Measurements from ENCODE around the gene TSPAN4.

The TSPAN4 gene

DNA sequence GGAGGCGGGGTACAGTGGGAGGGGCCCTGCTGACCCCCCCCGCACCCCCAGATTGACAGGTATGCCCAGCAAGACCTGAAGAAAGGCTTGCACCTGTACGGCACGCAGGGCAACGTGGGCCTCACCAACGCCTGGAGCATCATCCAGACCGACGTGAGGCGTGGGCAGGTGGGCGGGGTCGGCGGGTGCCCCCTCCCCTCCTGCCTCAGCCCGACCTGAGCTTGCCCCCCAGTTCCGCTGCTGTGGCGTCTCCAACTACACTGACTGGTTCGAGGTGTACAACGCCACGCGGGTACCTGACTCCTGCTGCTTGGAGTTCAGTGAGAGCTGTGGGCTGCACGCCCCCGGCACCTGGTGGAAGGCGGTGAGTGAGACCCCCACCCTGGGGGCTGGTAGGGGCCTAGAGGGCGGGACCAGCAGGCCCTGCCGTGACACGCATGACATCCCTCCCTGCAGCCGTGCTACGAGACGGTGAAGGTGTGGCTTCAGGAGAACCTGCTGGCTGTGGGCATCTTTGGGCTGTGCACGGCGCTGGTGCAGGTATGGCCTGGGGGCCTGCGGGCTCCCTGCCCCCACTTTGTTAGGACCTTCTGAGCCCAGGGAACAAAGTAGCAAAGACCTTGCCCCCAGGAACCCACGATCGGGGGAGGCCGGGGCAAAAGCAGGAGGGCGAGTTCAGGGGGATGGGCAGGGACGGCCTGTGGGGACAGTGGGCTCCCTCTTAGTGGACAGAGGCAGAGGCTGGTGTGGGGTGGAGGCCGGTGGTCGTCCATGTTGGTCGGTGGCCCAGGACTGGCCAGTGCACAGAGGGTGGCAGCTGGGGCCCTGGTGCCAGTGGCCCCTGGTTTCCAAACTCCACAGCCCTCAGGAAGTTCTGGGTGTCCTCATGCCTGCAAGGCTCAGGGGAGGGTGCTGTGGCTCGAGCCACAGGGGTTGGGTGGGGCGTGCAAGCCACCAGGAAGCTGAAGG lies 23.1 kb downstream of the TSPAN4 start:
- DNase-seq (ENCODE audit: low spot score), result no peak

DNA sequence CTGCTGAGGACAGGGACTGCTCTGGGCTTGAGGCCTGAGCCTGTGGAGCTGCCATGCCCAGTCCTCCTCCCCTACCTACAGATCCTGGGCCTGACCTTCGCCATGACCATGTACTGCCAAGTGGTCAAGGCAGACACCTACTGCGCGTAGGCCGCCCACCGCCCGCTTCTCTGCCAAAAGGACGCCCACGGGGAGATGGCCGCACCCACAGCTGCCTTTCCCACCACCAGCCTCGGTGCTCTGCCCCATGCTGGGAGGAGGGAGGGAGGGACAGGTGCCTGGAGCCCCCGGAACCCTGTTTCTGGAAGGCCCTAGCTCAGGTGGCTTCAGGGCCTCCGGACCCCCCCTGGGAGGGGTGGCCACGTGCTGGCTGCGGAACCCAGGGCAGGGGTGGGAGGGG lies 23.8 kb downstream of the TSPAN4 start:
- no peak for DNase-seq (ENCODE audit: low spot score)

DNA sequence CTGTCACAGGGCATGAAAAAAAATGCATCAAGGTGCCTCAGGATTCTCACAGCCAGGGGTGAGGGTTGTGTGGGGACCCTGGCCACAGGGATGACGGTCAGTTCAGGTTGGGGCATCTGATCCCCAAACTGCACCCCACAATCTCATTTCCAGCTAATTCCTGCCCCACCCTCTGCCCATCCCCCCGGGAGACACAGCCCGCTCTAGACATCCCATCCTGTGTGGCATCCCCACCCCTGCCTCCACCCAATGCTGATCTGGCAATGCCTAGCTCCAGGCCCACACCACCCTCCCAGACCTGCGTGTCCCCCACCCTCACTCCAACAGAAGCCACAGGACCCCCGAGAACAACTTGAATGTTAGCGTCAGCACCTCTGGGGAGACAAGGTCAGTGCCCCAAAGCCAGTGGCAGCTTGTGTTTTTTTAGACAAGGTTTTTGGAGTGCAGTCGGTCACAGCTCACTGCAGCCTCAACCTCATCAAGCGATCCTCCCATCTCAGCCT lies 25.3 kb downstream of the TSPAN4 start:
- DNase-seq (ENCODE audit: low spot score), result no peak

DNA sequence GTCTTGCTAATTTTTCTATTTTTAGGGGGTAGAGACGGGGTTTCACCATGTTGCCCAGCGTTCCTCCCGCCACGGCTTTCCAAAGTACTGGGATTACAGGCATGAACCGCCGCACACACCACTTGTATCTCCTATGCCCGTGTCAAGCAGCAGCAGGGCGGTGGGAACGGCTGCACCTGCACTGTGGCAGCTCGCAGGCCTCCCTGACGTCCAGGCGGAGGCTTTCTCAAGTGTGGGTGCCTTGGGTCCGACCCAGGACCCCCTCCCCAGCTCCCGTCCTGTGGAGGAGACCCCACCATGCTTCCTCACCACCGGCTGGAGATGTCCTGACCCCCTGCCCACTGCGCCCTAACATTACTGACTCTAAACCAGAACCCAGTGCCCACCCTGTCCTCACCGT lies 25.7 kb downstream of the TSPAN4 start:
- DNase-seq (ENCODE audit: low spot score), result no peak

DNA sequence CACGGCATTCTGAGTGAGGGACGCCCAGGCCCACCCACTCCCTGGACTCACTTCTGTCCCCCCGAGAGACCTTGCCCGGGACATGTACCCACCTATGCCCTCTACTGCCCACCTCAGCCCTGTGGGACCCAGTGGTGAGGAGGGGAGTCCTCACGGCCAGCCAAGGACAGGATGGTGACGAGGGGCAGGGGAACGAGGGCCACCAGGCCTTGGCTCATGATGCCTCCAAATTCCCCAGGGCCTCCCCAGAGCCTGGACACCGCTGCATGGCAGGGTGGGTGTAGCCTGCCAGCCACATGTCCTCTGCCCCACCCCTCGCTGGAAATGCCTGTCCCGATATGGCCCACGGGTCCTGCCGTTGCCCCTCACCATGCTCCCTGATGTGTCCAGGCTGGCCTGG lies 26.1 kb downstream of the TSPAN4 start:
- no peak for DNase-seq (ENCODE audit: low spot score)

DNA sequence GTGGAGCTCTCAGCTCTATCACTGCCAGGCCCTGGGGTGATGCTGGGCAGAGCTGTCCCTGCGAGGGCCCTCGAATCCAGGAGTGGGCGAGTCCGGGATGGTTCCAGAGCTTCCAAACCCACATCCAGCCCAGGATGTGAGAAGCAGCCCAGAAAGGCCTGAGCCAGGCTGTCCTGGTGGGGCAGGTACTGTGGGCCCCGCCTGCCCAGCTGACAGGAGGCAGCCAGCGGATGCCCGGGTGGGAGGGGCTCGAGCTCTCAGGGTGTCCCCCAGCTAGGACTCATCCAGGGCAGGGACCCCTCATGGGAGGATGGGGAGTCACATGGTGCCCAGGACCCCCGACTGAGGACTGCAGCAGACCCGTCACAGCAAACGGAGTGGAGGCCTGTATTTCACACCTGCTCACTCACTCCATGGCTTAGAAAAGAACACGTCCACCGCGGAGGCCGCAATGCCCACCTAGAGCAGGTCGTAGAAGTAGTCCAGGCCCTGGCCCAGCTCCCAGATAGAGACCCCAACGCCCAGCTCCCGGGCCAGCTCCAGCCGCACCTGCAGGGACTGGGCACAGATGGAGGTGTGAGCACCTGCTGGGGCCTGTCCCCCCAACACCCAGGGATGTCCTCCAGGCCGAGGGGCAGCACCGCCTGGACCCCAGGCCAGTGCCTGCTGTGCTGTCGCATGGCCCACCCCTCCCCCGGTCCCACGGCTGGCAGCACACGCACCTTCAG lies 26.9 kb downstream of the TSPAN4 start:
- DNase-seq (ENCODE audit: low spot score), result no peak

DNA sequence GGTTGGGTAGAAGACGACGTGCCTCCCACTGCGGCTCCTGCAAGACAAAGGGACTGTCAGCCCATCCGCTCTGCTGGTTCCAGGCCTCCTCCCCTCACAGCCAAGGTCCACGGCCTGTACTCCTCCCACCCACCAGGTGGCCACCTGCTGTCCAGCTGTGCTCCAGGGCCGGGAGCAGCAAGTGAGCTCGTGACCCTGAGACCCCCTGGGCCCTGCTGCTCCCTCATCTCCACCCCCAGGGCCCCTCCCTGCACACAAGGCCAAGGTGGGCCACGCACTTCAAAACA lies 27.4 kb downstream of the TSPAN4 start:
- DNase-seq (ENCODE audit: low spot score), result peak; percentile 61

DNA sequence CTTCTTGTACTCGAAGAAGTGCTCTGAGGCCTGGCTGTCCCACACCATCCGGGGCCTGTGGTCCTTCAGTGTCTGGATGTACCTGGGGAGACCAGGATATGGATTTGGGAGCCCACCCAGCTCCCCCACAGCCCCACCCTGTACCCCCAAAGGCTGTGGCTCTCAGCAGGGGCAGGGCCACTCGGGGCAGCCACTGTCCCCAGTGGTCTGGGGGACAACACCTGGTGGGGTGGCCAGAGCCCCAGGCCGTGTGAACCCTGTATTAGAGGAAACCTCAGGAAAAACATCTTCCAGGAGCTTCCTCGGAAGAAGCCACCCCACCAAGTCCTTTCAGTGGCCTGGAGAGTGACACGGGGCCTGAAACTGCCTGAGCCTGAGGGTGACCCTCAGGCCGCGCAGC lies 27.8 kb downstream of the TSPAN4 start:
- DNase-seq (ENCODE audit: low spot score), result no peak

DNA sequence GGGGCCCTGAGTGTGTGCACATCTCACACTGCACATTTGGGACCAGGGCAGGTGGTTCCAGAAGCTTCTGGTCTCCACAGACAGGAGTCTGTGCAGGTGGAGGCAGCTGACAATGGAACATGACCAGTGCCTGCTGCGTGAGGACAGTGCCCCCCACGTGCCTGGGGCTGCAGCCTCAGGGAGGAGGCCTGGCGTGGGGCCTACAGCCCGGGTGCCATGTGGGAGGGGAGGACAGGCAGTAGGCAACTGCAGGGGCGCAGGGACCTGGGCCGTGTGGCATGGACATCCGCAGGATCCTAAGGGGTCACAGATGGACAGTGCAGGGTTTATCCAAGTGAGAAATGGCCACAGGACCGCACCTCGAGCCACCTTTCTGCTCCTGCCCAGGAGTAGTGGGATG lies 28.8 kb downstream of the TSPAN4 start:
- no peak for DNase-seq (ENCODE audit: low spot score)

DNA sequence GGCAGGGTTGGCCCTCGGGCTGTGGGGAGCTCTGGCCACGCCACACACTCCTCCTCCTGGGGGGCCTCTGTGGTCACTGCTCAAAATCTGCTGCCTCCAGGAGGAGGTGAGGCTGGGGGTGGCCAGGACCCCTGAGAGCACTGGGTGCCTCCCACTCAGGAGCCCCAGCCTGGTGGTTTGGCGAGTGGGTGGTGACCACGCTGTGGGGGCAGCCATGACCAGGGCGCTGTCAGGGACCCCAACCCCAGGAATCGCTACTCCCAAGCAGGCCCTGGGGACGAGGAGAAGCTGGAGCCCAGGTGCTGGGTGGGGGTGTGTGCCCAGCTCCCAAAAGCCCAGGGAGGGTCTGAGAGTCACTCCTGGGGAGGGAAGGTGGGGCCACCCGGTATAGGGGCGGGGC lies 30.1 kb downstream of the TSPAN4 start:
- no peak for DNase-seq (ENCODE audit: low spot score)

DNA sequence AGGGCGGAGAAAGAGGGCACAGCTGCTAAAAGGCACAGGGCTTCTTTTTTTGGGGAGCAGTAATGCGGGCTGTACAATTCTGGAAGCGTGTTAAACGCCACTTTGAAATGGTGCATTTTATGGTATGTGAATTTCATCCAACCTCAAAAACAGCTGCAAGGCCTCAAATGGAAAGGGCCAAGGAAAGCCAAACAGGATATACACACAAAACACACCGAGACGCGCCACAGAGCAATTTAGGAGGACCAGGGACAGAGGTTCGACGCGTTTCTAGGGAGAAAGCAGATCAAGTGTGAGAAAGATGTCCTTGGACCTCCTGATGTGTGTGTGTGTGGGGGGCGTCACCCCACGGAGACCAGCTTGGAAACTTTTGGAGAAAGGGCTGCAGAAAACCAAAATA lies 31.1 kb downstream of the TSPAN4 start:
- no peak for DNase-seq (ENCODE audit: low spot score)

DNA sequence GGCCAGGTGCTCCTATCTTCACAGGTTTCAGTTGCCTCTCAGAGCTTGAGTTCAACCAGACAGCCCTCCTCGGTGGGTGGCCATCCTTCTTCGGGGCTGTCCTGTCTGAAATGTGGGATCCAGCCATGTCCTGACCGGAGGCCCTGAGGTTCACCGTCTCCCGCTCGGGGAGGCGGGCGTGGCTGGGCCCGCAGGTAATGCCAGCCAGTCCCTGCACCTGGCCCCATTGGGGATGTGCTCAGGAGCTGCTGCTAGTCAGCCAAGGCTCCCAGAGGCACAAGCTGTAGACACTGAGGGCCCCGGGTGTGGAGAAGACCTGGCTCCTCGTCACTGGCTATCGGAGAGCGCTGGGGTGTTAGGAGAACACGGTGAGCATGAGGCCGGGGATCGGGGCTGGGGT lies 32.6 kb downstream of the TSPAN4 start:
- no peak for DNase-seq (ENCODE audit: low spot score)

DNA sequence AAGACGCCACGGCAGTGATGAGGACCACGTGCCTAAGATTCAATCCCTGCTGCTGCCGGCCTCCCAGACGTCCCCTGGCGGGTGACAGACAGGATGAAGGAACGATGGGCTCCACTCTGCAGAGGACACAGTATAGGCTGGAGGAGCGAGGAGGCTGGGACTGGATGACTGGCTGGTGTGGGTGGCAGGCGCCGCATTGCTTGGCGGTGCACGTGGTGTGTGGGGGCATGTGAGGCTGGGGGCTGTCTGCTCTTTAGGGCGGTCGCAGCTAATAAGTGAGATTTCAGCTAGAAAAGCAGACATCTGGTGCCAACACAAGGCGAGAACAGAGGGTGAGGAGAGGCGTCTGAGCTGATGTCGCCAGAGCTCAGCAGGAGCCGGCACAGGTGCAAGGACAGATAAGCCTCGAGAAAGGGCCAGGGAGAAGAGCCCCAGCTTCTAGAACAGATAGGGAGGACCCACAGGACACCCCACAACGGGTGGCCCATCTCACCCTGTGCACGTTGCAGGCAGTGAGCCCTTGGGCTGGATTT lies 33.2 kb downstream of the TSPAN4 start:
- no peak for DNase-seq (ENCODE audit: low spot score)

DNA sequence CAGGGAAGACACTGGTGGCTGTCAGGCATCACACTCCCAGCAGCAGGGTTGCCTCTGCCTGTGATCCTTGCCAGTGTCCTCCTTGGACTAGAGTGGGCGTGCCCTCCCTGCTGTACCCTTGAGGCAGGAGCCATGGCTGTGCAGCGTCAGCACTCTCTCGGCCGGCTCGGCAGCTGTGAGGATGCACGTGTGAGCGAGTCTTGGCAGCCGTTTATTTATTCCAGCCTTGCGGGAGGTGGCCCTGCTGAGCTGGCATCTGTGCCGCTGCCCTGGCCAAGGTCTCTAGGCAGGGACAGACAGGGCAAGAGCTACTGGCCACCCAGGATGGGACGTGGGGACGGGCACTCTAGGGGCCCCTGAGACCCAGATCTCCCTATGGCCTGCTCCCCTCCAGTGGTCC lies 33.9 kb downstream of the TSPAN4 start:
- DNase-seq (ENCODE audit: low spot score), result no peak

DNA sequence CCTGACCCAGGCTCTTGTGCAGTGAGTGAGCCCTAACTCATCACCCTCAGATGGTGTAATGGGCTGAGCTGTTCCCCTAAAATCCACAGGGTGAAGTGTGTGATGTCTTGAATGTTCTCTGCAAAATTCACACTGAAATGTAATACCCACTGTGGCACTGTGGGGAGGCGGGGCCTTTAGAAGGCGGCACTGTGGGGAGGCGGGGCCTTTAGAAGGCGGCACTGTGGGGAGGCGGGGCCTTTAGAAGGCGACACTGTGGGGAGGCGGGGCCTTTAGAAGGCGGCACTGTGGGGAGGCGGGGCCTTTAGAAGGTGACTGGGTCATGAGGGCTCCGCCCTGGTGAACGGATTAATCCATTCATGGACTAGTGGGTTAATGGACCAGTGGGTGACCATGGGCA lies 34.9 kb downstream of the TSPAN4 start:
- DNase-seq (ENCODE audit: low spot score), result no peak

DNA sequence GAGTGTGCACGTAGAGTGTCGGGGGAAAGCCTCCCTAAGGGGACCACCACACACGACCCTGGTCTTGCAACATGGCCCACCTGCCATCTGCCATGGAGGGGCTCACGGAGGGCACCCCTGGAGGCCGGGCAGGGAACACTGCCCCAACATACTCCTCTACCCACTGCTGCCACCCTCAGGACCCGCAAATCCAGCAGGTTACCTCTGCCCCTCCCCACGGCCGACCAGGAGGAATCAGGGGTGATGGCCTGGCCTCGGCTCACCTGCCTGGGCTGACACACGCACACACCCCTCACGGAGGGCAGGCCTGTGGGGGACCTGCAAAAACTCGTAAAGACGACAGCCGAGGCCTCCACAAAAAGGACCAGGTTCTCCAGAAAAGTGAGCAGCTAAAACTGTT lies 37.8 kb downstream of the TSPAN4 start:
- no peak for DNase-seq (ENCODE audit: low spot score)

DNA sequence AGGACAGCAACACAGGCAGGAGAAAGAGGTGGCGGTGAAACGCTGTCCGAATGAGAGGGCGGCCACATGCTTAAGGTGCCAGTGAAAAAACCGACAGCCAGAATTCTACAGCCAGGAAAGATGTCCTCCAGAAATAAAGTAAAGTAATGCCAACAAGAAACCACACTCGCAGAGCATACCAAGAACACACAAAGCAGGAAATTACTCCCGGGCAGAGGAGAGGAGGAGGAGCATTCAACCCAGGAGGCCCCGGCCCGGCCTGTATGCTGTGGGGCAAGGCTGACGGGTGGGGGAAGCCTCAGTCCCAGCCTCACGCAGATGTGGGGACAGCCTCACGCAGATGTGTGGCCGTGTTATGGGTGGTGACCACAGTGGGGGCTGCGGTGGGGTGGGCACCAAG lies 39.9 kb downstream of the TSPAN4 start:
- DNase-seq (ENCODE audit: low spot score), result no peak

DNA sequence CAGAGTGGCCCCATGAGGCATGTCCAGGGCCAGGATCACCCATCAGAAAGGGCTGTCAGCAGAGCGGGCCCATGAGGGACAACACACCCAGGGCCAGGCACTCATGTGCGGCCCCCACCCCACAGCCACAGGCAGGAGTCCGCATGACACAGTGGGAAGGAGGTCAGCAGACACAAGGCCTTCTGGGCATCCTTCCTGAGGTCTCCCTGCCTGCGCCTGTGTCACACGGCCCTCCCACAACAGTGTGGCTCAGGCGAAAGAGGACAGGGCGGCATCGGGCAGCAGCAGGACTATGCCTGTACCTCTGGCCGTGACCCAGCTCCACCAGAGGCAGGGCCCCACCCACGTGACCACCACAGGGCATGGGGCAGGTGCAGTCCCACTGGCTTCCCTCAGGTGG lies 40.9 kb downstream of the TSPAN4 start:
- DNase-seq (ENCODE audit: low spot score), result no peak

DNA sequence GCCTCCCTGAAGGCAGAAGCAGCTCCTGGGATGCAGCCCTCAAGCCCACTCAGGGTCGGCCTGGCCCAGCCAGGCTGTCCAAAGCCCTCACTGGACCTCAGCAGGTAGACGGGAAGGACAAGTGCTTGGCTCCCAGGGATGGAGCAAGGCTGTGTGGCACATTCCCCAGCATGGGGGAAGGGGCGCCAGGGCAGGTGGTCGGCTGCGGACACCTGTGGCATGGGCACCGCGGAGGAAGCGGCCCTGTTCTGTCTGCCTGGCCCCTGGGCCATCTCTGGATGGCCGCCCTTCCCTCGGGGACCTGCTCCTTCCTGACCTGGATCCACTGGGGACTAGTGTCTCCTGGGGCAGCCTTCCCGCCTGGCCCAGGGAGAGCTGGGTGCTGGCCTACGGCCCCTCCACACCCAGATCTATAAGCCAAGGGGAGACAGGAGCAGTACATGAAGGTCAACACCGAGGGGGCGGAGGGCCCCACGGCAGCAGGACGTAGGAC lies 42.0 kb downstream of the TSPAN4 start:
- DNase-seq (ENCODE audit: low spot score), result no peak

DNA sequence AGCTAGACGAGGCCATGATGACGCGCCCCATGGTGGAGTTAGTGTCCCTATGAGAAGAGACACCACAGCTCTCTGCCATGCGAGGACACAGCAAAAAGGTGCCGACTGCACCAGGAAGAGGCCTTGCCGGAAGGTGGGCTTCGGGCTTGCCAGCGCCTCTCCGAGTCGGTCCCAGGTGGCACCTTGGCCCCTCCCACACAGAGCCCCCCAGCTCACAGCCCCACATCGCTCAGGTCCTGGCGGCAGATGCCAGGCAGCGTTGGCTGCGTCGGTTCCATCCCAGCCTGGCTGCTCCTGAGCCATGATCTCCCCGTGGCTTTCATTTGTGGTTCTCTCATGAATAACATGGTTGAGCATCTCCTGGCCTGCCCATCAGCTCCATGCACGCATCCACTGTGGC lies 43.9 kb downstream of the TSPAN4 start:
- no peak for DNase-seq (ENCODE audit: low spot score)

DNA sequence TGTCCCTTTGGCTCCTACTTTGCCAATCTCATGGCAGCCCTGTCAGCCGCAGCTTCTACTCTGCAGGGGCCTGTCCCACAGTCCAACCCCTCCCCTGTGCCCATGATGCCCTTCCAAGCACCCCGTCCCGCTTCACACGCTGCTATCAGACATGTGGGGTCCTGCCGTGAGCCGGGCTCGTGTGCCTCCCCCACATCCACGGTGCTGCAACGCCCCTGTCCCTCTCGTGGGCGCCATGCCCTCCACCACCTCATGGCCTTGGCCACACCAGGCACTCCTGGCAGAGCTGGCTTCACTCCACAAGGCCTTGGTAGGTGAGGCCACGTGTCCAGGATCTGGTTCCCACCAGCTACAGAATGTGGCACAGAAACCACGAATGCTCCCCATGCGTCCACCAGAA lies 44.9 kb downstream of the TSPAN4 start:
- DNase-seq (ENCODE audit: low spot score), result no peak

DNA sequence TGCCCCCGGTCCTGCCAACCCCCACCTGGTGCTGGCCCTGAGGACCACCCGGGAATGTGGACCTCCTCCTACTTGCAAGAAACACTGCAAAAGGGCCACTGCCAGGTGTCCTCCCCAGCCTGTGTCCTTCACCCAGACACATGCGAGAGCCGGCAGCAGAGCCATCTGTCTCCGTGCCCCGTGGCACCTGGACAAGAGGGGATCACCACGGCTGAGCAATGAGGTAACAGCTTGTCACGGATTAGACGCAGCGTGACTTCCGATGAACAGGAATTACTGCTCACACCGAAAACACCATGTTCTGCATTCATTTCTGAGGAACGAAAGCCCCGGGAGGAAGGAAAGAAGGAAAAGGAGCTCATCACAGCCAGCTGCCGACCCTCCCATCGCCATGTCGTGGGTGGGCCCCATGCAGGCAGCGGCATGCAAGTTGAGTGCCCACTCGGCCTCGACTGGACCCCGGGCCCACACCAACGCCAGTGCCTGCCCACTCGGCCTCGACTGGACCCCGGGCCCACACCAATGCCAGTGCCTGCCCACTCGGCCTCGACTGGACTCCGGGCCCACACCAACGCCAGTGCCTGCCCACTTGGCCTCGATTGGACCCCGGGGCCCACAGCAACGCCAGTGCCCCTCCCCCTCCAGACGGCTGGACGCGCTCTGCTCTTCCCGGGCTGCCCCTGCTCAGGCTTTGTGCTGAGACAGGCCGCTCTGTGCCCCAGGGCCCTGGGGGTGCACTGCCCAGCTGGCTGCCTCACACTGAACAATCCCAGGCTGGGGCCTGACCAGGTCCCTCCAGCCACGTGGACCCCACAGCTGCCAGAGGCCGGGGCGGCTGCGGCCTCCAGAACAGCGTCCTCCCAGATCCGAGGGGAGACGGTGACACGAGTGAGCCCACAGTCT lies 45.9 kb downstream of the TSPAN4 start:
- DNase-seq (ENCODE audit: low spot score), result no peak
